HG03025 (cell line): ENCODE data around the gene FHDC1.

ENCODE experiments used
- ATAC-seq: cut with Tn5 transposase; IDR thresholded peaks from one replicate; pipeline ENCODE4 v1.9.1; 2021; ENCODE audit warnings: mild to moderate bottlenecking, moderate library complexity; ENCODE audit not compliant: unreplicated experiment, low FRiP score

The FHDC1 gene

DNA sequence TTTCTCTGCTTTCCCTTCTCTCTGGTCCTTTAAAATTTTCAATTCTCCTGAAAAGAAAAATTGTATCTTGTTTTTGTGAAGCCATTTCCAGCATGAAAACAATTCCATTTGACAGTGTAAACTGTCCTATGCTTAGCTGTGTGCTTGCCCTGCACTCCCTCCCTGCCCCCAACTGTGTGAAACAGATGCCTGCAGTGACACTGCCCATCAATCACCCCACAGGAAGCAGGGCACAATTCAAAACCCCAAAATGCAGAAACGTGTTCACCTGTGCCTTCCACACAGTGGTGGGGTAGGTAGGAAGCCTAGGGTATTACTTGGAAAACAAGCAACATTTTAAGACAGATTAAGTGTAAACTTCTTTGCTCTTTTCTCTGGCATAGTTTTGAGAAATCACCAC is 6.2 kb upstream of the FHDC1 start:
- ATAC-seq: no peak

DNA sequence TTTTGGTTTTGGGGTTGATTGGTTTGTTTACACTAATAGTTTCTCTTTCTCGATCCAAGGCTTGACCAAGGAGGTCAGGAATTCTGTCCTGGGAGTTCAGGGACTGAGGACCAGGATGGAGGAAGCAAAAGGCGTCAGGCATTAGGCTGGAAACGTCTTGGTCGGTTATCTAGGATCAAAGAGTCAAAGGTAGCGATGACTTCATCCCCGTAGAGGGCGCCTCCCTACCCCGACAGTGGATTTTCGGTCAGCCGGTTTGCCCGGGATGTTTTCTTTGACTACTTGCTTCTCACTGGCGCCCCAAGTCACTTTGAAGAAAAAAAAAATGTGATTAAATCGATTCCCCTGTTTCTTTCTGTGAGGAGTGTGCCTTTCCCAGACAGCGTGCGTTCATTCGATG is 980 bp upstream of the FHDC1 start:
- no peak for ATAC-seq

DNA sequence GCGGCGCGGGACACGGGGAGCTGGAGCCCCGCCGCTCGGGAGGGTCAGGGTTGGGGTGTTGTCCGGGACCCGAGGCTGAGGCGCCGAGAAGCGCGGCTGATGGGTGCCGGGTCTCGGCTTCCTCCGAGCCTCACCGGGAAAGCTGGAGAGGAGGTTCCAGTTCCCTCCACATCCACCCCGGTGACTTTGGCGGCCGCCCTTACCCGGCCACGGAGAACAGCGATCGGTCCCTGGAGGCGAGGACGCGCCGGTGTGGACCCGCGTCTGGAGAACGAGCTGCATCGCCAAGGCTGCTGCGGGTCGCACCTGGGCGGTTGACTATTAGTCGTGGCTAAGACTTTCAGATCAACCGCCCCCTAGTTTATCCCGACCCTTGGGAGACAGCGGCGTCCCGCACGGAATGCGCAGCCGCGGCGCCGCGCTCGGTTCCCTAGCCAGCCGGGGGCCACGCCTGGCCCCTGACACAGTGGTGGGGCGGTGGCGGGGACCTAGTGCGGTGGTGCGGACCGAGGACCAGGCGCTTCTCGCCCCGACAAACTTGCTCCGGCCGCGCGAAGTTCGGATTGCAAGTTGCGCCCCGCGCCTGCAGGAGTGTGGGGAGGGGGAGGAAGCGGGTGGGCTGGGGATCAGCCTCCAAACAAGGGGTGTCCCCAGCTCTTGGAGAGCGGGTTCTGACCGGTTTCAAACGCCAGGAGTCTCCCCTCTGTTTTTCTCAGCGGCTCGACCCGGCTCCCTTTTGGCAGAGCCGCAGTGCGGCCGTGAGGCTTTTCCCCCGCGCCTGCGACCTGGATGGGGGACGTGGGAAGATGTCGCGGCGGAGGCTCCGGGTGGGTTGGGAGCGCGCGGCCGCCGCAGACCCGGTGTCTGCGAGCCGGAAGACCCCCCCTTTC is 568 bp downstream of the FHDC1 start:
- ATAC-seq: peak; percentile 35

- no peak for ATAC-seq
These were observed 1.5 kb downstream of the FHDC1 start for GRCh38 chr4:152937336-152938236.

DNA sequence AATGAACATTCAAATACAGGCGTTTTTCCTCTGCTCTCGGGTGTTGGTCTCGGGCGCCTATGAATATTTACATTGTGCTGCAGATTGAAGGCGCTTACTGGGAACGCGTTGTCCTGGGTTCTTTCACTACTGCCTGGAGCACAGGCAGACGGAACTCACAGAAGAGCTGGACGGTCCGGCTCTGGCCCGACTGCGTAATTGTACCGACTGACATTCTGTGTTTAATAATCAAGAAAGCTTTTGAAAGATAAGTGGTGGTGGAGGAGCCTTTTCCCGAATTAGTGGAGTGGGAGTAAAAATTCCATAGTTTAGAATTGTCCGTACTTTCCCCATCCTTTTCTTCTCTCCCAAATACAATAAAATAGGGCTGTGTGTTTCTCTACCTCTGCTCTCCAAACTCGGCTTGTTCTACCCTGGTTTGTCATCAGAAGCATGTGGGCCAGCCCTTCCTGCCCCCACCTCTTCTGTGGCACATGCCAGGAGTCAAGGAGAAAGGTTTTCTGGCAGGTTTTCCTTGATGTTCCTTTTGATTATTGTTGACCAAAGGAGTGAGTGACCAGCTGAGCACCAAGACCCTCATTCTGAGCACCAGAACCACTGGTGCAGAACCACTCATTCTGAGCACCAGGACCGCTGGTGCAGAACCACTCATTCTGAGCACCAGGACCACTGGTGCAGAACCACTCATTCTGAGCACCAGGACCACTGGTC is 2.3 kb downstream of the FHDC1 start:
- ATAC-seq: no peak

DNA sequence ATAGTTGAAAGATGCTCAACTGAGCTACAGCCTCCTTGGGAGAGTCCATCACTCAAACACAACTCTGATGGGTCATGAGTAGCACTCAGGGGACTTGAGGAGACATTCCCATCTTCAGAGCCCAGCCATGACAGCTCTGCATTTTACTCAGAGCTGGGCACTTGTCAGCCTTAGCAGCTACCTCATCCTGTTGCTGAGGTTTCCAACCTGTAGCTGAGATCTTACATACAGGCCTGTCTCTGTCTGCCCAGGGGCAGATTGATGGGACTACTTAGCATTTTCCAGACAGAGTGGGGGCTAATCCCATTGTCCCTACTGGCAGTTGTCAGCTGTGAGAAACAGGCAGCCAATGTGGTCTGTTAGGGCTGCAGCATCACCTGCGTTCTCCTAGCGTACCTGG is 3.5 kb downstream of the FHDC1 start:
- ATAC-seq: no peak

GRCh38 chr4:152940461-152940860 is 4.3 kb downstream of the FHDC1 start:
- no peak for ATAC-seq

- no peak for ATAC-seq
These were observed 5.3 kb downstream of the FHDC1 start for GRCh38 chr4:152941411-152941810.

DNA sequence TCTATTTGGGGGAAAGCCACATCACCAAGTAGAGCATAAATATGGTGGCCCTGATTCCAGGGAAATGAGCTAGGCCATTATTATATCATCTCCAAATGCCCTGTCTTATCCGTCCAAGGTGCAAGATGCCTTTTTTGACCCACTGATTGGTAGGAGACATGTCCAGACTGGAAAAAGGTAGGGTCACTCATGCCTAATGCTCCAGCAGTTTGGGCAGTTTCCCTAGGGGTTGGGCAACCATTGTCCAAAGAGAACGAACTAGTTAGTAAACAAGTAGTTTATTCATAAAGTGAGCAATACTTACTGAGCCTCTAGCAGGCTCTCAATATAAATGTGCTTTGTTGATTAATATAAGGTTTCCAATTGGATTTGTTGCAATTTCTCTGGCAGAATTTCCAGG is 6.2 kb downstream of the FHDC1 start:
- no peak for ATAC-seq

GRCh38 chr4:152943672-152944071 is 7.5 kb downstream of the FHDC1 start:
- no peak for ATAC-seq

DNA sequence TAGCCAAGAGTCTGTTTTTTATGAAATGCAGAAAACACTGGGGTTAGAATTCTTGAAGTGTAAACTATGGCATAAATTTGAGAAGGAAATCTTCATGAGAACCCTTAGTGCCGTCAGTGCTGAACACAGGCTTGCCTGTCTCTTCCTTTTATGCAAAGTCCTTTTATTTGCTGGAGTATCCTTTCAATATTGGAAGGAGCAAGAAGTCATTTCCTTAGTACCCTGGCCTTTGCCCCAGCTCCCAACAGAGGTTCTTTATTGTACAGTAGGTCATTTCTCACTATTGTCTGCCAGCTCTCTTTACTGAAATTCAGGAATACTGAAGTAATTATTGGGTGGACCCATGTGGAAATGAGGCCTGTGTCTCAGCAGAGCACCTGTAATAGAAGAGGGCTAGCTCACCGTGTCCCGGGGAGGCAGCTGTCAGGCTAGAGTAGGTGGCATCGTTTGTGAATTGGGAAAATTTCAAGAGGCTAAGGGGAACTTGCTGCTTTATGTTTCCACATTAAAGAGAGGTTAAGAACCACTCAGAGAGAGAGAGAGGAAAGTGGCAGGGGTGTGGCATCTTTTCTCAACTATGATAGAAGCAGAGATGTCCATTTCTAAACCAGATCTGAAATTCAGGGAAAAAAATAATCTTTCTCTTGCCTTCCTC is 8.7 kb downstream of the FHDC1 start:
- no peak for ATAC-seq

DNA sequence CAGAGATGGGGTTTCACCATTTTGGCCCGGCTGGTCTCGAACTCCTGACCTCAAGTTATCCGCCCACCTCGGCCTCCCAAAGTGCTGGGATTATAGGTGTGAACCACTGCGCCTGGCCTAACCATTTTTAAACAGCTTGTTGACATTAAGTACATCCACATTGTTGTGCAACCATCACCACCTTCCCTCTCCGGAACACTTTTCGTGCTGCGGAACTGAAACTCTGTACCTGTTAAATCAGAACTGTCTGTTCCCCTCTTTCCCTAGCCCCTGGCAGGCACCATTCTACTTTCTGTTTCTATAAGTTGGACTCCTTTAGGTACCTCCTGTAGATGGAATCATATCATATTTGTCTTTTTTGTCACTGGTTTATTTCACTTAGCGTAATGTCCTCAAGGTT is 9.5 kb downstream of the FHDC1 start:
- no peak for ATAC-seq

- no peak for ATAC-seq
These were observed 10.3 kb downstream of the FHDC1 start for GRCh38 chr4:152946446-152946845.

- no peak for ATAC-seq
These were observed 11.2 kb downstream of the FHDC1 start for GRCh38 chr4:152947311-152947710.

DNA sequence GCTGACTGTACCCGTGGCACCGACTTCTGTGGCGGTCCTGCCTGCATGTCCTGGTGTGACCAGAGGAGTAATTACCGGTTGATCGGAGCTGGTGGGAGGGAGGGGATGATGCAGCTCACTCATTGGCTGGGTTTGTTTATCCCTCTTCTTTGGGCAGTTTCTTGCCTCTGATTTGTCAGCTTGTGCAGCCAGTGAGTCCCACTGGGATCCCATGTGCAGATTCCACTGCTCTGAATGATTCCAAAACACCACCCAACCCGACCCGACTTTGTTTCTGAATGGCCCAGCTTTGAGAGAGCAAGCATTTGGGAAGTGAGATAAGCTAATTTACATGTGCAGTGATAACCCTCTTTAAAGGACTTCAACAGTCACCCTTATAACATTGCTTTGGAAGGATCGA is 13.8 kb downstream of the FHDC1 start:
- no peak for ATAC-seq

GRCh38 chr4:152950402-152951274 is 14.5 kb downstream of the FHDC1 start:
- ATAC-seq: no peak

- ATAC-seq: no peak
These were observed 15.2 kb downstream of the FHDC1 start for GRCh38 chr4:152951348-152951747.

DNA sequence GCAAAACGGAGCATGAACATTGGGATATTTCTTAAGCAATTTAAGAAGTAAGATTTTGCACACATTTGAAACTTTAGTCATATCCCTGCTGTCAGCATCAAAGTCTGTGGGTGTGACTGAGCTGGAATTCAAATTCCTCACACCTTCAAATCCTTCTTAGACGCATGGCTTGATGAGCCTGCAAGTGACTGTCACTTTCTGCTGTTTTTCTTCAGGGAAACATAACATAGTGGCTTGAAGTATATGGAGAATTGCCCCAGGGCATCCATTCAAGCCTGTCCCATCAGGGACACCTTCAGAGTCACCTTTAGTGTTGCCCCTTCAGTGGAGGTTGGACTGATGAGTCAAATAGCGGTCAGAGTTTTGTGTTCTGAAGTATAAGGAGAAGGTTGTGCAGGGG is 17.4 kb downstream of the FHDC1 start:
- ATAC-seq: no peak

GRCh38 chr4:152954741-152955140 is 18.6 kb downstream of the FHDC1 start:
- no peak for ATAC-seq
